ENCODE data around the gene GAL3ST1.

GAL3ST1 gene

DNA sequence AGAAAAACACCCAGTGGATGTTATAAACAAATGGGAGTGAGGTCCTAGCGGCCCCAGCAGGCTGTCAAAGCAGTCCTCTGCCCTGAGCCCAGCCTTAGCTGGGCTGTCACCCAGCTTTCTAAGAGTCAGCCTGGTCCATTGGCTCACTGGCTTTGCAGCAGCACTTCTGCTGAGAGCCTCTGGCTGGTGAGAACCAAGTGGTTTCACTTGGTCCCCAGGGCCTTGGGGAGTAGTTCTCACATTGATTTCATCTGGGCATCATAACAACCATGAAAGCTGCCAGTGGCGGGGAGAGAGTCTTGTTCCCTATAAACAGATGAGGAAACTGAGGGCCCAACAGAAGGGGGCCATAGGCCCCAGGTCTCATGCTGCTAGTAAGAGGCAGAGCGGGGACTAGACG is 39.3 kb downstream of the GAL3ST1 start:
- no peak for DNase-seq (ENCODE audit: low spot score)

DNA sequence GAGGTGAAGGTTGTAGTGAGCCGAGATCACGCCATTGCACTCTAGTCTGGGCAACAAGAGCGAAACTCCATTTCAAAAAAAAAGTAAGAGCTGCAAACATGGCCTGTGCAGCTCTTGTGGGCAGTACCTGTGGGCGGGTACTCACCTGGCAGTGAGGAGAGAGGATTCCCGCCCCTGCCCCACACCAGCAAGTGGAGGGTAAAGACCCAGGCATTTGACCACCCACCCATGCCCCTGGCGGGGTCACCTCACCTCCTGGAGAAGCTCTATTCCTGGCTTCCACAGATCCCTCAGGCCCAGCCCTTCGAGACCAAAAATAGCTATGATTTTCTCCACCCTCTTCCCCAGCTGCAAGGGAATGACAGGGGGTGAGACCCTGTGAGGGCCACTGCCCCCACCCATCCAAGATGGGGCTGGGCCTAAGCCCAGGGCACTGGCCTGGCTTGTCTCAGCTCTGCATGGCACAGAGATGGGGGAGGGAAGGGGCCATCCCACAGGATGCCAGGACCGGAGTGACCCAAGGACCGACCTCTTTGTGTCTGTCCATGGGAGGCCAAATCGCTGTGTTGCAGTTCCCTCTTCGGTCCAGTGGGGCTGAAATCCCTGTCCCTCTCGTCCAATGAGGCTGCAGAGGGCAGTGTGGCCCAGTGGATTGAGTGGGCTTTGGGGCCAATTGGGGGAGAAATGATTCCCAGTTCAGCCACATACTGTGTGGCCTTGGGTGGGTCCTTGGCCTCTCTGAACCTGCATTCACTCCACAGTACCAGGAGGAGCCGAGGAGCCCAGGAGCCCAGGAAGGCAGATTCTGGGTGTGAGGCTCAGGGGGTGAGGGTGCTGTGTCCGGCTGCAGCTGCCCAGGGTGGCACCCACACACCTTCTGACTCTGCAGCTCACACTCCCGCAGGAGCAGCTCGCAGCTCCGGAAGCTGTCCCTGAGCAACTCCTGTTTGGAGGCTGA is 42.5 kb downstream of the GAL3ST1 start:
- no peak for DNase-seq (ENCODE audit: low spot score)

DNA sequence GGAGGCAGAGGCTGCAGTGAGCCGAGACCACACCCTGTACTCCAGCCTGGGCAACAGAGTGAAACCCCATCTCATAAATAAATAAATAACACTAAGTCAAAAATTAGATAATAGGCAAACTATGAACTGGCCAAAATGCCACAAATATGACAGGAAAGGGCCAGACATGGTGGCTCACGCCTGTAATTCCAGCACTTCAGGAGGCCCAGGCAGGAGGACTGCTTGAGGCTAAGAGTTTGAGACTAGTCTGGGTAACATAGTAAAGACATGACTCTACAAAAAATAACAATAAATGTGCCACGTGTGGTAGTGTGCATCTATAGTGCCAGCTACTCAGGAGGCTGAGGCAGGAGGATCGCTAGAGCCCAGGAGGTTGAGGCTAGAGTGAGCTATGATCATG is 47.8 kb downstream of the GAL3ST1 start:
- DNase-seq (ENCODE audit: low spot score): no peak

DNA sequence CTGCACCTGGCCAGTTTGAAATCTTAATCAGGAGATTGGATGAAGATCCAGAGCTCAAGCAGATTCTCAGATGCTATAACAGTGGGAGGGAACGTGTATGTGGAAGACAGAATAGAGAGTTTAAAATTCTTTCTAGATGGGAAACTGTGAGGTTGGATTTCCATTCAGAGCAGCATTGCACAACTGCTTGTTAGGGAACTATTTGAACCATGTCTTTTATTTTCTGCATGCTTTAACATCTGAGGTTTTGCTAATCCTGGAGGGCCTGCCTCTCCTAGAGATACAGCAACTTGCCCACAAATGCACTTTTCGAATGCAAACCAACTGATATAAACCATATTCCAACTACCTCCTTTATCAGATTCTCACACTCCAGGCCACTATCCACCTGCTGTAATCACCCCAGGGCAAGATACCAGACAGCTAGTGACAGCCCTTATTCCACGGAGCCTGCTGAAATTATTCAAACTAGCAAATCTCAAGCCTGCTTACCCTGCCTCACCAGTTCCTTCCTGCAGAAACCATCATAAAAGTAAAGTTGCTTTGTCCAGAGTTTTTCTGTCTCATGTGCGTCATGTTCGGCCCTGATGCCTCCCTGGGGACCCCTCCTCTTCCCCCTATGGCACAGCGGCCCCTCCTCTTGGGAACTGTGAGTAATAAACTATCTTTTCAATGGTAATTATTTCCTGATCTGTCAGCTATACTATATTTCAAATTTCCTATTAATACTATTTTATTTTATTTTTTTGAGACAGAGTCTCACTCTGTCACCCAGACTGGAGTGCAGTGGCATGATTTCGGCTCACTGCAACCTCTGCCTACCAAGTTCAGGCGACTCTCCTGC is 50.6 kb downstream of the GAL3ST1 start:
- DNase-seq (ENCODE audit: low spot score): no peak

DNA sequence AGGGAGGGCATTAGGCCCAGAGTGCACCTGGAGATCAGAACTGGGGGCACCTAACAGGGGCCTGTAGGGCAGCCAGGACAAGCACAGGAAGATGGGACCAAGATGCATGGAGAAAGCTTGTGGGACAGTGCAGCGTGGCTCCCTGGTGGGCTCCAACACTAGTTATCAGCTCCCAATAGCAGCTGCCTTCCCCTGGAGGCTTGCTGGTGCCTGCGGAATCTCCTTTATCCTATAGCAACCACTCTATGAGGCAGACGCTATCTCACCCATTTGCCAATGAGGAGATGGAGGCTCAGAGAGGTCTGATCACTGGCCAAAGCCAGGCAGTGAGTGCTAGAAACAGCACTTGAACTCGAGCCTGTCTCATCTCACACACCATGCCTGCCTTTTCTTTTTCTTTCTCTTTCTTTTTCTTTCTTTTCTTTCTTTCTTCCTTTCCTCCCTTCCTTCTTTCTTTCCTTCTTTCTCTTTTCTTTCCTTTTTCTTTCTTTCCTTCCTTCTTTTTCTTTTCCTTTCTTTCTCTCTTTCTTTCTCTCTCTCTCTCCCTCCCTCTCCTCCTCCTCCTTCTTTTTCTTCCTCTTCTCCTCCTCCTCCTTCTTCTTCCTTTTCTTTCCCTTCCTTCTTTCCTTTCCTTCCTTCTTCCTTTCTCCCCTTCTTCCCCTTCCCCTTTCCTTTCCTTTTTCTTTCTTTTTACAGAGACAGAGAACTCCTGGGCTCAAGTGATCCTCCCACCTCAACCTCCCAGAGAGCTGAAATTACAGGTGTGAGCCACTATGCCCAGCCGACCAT is 52.9 kb downstream of the GAL3ST1 start:
- DNase-seq (ENCODE audit: low spot score): no peak

DNA sequence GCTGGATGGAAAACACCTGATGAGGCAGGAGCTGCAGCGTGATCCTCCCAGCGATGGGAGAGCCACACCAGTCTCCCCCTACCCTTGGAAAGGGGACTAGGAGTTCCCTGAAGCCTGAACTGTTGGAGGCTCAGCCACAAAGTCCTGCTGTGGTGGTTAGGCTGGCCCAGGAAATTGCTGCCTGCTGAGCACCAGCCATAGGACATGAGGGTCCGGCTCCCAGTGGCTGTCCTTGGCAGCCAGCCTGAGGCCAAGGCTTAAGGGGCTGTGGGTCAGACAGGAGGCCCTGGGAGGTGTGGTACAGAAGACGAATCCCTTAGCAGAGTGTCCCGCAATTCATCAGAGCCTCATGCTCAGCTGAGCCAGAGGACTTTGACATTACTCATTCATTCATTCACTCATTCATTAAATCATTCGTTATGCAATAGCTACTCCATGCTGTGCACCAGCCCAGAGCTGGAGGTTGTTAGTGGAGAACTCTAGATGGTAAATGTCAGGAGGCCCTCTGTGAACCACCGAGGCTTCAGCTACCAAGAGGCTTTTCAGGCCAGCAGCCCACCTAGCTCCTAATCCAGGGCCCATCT is 54.5 kb downstream of the GAL3ST1 start:
- DNase-seq (ENCODE audit: low spot score): no peak

DNA sequence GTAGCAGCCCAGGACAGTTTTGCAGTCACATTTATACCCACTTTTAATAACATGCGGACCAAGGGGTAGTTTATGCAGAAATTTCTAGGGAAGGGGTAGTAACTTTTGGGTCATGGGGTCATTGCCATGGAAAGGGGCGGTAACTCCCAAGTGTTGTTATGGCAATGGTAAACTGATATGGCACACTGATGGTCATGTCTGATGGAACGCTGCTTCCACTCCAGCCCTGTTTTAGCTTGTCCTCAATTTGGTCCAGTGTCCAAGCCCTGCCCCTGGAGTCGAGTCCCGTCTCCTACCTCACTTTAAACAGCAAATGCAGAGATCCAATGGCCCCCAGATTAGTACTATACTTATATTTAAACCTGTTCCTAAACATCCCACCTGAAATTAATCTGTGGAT is 57.7 kb downstream of the GAL3ST1 start:
- no peak for DNase-seq (ENCODE audit: low spot score)

DNA sequence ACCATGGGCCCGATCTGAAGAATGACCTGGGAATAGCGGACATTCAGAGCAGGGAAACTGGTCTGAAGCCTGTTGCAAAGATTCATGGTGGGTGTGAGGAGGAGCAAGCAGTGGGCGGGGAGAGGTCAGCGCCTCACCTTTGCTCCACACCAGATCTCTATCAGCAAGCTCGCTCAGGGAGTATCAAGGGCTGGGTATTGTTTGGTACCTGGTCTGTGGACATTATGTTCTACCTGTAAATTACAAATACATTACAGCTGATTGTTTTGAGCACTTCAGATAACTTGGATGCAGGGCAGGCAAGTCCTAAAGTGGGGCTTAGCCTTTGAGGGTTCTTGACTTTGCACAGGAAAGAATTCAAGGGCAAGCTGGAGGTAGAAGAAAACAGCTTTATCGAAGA is 58.2 kb downstream of the GAL3ST1 start:
- no peak for DNase-seq (ENCODE audit: low spot score)

DNA sequence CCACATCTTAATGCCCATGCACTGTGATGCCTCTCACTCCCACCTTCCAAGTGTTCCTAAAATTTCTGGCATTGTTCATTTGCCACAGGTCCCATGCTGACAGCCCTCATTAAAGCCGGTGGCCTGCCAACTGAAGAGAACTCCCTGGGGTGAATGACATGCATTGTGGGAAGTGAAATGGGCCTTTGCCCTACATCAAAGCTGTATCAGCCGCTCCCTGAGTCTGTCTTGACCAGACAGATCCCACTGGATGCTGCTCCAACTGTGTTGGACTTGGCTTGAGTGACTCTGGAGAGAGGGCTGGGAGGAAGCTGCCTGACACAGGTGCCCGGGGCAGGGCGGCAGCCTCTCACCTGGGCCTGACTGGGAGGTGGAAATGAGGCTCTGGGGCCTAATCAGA is 60.2 kb downstream of the GAL3ST1 start:
- DNase-seq (ENCODE audit: low spot score): no peak

DNA sequence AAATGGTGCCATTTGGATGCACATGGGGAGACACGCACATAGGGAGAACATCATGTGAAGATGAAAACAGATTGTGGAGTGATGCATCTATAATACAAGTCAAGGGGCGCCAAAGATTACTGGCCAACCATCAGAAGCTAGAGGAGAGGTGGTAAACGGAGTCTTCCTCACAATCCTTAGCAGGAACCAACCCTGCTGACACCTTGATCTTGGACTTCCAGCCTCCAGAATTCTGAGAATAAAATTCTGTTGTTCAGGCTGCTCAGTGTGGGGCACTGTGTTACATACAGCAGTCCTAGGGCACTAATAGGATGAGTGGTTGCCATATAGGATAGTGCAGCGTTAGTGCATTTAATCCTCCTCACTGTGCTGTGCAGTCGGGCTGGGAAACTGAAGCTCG is 61.0 kb downstream of the GAL3ST1 start:
- DNase-seq (ENCODE audit: low spot score): no peak

DNA sequence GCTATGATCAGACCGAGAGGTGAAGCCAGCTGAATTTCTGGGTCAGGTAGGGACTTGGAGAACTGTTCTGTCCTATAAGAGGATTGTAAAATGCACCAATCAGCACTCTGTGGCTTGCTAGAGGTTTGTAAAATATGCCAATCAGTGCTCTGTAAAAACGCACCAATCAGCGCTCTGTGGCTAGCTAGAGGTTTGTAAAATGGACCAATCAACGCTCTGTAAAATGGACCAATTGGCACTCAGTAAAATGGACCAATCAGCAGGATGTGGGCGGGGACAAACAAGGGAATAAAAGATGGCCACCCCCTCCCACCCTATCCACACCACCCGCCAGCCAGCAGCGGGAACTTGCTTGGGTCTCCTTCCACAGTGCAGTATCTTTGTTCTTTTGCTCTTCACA is 62.6 kb downstream of the GAL3ST1 start:
- DNase-seq (ENCODE audit: low spot score): no peak

DNA sequence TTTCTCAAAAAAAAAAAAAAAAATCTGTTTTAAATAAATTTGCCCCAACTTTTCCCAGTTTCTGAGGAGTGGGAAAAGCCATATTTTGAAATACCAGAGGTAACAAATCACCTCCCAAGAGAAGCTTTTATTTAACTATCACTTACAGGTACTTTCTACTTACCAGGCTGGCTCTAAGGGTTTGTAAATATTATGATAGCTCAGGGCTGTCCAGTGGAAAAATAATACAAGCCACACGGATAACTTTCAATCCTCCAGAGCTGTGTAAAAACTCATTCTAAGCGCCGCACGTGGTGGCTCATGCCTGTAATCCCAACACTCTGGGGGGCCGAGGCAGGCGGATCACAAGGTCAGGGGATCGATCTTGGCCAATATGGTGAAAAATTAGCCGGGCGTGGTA is 63.4 kb downstream of the GAL3ST1 start:
- no peak for DNase-seq (ENCODE audit: low spot score)

DNA sequence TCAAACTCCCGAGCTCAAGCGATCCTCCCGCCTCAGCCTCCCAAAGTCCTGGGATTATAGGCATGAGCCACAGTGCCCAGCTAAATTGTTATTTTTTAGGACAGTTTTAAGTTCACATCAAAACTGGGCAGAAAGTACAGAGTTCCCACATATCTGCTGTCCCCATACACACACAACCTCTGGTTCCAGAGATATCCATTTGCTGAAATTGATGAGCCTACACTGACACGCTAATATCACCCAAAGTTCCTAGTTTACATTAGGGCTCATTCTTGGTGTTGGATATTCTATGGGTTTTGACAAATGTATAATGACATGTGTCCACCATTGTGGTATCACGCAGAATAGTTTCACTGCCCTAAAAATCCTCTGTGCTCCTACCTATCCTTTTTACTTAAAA is 66.2 kb downstream of the GAL3ST1 start:
- DNase-seq (ENCODE audit: low spot score): no peak

DNA sequence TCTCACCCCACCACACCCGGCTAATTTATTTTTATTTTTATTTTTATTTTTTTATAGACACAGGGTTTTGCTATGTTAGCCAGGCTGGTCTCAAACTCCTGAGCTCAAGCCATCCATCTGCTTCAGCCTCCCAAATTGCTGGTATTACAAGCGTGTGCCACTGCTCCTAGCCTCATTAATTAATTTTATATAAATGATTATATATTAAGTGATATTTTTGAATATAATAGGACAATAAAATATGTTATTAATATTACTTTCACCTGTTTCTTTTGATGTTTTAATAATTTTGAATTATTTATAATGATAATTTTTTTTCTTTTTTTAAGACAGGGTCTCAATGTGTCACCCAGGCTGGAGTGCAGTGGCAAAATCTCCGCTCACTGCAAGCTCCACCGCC is 66.8 kb downstream of the GAL3ST1 start:
- DNase-seq (ENCODE audit: low spot score): no peak

DNA sequence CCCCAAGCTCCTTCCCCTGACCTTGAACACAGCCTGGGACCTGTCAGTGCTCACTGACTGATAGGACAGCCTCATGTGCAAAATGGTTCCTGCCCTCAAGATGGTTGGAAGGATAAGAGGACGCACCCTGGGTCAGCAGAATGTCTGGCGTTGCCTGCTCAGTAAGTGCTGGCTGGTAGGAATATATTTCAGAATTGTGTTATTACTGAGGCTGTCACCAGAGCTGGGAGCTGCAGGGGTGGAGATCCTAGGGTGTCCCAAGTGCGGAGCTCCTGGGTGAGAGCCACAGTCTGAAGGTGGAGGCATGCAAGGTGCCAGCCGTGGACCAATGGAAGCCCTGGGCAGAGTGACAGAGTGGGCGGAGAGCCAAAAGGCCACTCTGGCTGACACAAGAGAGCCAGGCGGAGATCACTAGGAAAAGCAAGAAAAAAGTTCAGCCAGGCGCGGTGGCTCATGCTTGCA is 67.9 kb downstream of the GAL3ST1 start:
- no peak for DNase-seq (ENCODE audit: low spot score)
